DND-41 (cell line): ENCODE results near the gene GORASP2.

ENCODE experiments used
- EZH2 ChIP-seq: IDR thresholded peaks from 3 replicates; pipeline ENCODE4 v1.6.1; 2012; ENCODE audit warnings: borderline replicate concordance, low read depth, mild to moderate bottlenecking, moderate library complexity, low read length, inconsistent platforms; ENCODE audit not compliant: severe bottlenecking
- TF ChIP-seq, protein P1 (sequence below): IDR thresholded peaks from 2 replicates; pipeline ENCODE4 v1.5.1; 2012; ENCODE audit warnings: borderline replicate concordance, low read length, moderate library complexity, mild to moderate bottlenecking; ENCODE audit not compliant: poor library complexity, severe bottlenecking; ENCODE audit errors: extremely low read depth

DNA sequence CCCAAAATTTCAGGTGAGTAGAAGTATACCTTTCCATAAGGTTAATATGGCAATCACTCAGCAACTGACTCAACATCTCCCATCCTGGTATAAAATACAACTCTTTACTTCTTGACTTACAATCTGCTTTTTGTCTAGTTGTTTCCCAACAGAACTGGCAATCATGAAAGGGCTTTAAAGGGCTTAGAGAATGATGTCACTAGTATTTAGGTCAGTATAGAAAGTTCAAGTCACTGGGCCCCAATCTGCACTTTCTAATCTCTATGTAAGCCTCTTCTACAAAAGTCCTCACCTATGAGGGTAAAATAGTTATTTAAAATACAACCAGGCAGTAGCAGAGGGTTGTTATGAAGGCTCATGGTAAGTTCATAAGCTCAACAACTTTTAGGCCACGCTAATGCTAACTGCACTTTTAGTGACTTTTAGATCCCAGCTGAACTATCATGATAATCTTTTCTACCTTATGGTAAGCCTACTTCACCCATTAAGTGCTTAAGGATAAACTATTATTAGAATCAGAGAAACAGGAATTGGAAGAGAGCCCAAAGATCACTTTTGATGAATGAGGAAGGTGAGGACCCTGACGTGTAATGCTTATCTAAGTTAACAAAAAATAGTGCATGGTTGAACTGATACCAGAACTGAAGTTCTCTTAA is 79.6 kb downstream of the GORASP2 start:
- TF ChIP-seq, protein P1, sequence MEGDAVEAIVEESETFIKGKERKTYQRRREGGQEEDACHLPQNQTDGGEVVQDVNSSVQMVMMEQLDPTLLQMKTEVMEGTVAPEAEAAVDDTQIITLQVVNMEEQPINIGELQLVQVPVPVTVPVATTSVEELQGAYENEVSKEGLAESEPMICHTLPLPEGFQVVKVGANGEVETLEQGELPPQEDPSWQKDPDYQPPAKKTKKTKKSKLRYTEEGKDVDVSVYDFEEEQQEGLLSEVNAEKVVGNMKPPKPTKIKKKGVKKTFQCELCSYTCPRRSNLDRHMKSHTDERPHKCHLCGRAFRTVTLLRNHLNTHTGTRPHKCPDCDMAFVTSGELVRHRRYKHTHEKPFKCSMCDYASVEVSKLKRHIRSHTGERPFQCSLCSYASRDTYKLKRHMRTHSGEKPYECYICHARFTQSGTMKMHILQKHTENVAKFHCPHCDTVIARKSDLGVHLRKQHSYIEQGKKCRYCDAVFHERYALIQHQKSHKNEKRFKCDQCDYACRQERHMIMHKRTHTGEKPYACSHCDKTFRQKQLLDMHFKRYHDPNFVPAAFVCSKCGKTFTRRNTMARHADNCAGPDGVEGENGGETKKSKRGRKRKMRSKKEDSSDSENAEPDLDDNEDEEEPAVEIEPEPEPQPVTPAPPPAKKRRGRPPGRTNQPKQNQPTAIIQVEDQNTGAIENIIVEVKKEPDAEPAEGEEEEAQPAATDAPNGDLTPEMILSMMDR, result no peak
- TF ChIP-seq EZH2, result no peak
